Naive thymus-derived CD8-positive, alpha-beta T cell (primary cell): Measurements from ENCODE around the gene RBM18. TPM values are rescaled to one million over a fixed set of nuclear protein-coding genes. Genes with fewer than 3 reads are reported as not detected.
A peak's percentile ranks its signal among the peaks of the same experiment; 100 is the strongest.

Experiments used
- ATAC-seq, 2 donors: fragments of 150-1000 bp; cut with Tn5 transposase in 1 of 2; sonication (Bioruptor Pico), chemical (Tn5 transposase) in 1 of 2; 1 replicate in 1 of 2; 2 replicates in 1 of 2; pipeline ENCODE4 v1.10.0; 2021; ENCODE audit warnings: mild to moderate bottlenecking in 2 of 2, moderate library complexity in 2 of 2
- POLR2A ChIA-PET: fragments of 350-600 bp; sonication (Branson Sonifier 250); formaldehyde crosslinking; loops from one replicate; lab custom pipeline; 2021; ENCODE audit warnings: antibody characterized with exemption; lab: Charles Lee
- DNase-seq, 10 donors: peaks; one replicate each; pipeline versions ENCODE4 v3.0.0 to v3.0.0-alpha.2; 2020 to 2022
- H3K27ac Mint-ChIP-seq, 10 donors: one replicate each; pipeline ENCODE4 v1.8.0; 2020 to 2022; ENCODE audit warnings: mild to moderate bottlenecking in 10 of 10, mixed read lengths in 10 of 10, moderate library complexity in 4 of 10, inconsistent platforms in 1 of 10
- H3K27me3 Mint-ChIP-seq, 5 donors: one replicate each; pipeline ENCODE4 v1.8.0; 2021 to 2022; ENCODE audit warnings: mixed read lengths in 5 of 5
- H3K36me3 Mint-ChIP-seq, 3 donors: one replicate each; pipeline ENCODE4 v1.8.0; 2020 to 2022; ENCODE audit warnings: mixed read lengths in 3 of 3, mild to moderate bottlenecking in 2 of 3, inconsistent platforms in 1 of 3
- H3K4me1 Mint-ChIP-seq, 4 donors: one replicate each; pipeline ENCODE4 v1.8.0; 2021 to 2022; ENCODE audit warnings: mixed read lengths in 4 of 4
- H3K4me3 Mint-ChIP-seq, 10 donors: one replicate each; pipeline ENCODE4 v1.8.0; 2020 to 2022; ENCODE audit warnings: mild to moderate bottlenecking in 10 of 10, mixed read lengths in 10 of 10, moderate library complexity in 6 of 10, inconsistent platforms in 1 of 10
- H3K9me3 Mint-ChIP-seq, 9 donors: one replicate each; pipeline ENCODE4 v1.8.0; 2020 to 2022; ENCODE audit warnings: mixed read lengths in 9 of 9, mild to moderate bottlenecking in 3 of 9, inconsistent platforms in 1 of 9, moderate library complexity in 1 of 9
- polyA plus RNA-seq, 3 donors: library from polyadenylated mRNA; unstranded; fragments of 300-500 nt; fragmentation: Illumina TruSeq; gene quantifications; one replicate each; pipeline ENCODE4 v1.2.3, GENCODE V29; 2021
- total RNA-seq, 8 experiments: library from RNA in 2 of 8; stranded (reverse) in 2 of 8; gene quantifications; one replicate each; pipeline ENCODE4 v1.2.3 and lab custom pipeline; 2021 to 2026

Gene RBM18
- total and polyA plus RNA-seq, 5 experiments from 2014 or later = 15.1 to 19.8 (median 16.5) TPM

GRCh38 chr9:122226758-122227574, 37.7 kb downstream of the RBM18 start:
- DNase-seq (no peak), ATAC-seq (no peak)
- H3K36me3 Mint-ChIP-seq = no peaks in the 10 kb centered on the region
- peak overlapping the region in 5 of 10 donors; percentile 31 to 61 (median 45) for H3K4me3 Mint-ChIP-seq
- no peak overlapping the region for H3K27ac Mint-ChIP-seq
- H3K27me3 Mint-ChIP-seq = peaks cover 26 to 56% (median 44%) of the 10 kb centered on the region in 5 donors
- peaks cover 2 to 9% (median 8%) of the 10 kb centered on the region in 4 donors for H3K4me1 Mint-ChIP-seq
- no peaks in the 10 kb centered on the region for H3K9me3 Mint-ChIP-seq
- POLR2A ChIA-PET = no interaction called here

DNA sequence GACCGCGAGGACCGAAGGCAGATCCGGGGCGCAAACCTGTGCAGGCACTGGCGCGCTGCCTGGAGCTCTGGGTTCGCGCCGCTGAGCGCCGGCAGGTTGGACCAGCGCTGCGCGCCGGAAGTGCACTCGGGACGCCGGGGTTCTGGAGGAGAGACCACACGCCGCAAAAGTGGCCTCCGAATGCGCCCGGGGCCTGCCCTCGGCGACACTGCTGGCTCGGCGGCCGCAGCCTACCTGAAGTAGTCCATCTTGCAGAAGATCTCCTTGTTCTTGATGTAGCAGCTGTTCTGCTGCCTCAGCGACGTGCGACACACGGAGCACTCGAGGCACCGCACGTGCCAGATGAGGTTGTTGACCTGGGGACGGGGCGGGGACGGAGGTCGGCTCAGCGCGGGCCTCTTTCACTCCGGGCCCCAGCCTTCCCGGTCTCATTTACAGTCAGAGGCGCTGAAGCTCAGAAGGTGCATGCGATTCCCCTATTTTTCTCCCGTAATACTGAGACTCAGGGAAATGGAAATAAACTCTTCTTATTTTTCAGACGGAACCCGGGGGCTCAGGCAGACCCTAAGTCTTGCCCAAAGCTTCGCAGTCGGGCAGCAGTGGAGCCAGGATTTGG, 38.4 kb downstream of the RBM18 start:
- Mint-ChIP-seq H3K9me3 (no peaks in the 10 kb centered on the region), H3K36me3 (no peaks in the 10 kb centered on the region), H3K27ac (no peak overlapping the region), H3K27me3 (peaks cover 30 to 63% (median 51%) of the 10 kb centered on the region in 5 donors), H3K4me3 (peak overlapping the region in 4 of 10 donors; percentile 31 to 61 (median 42)), H3K4me1 (peaks cover 2 to 12% (median 8%) of the 10 kb centered on the region in 4 donors)
- no peak for ATAC-seq
- no peak for DNase-seq
- POLR2A ChIA-PET = no interaction called here

- no peak for DNase-seq
- Mint-ChIP-seq H3K27me3 (peaks cover 30 to 69% (median 53%) of the 10 kb centered on the region in 5 donors), H3K4me3 (peak overlapping the region in 3 of 10 donors; percentile 42 to 64 (median 46)), H3K27ac (no peak overlapping the region), H3K4me1 (peaks cover 2 to 16% (median 10%) of the 10 kb centered on the region in 4 donors), H3K9me3 (no peaks in the 10 kb centered on the region), H3K36me3 (no peaks in the 10 kb centered on the region)
- ATAC-seq = no peak
- POLR2A ChIA-PET = no interaction called here
Measured at GRCh38 chr9:122225312-122226141, 39.1 kb downstream of the RBM18 start.

GRCh38 chr9:122223435-122223834, 41.2 kb downstream of the RBM18 start:
- Mint-ChIP-seq H3K4me3 (no peak overlapping the region), H3K27me3 (peaks cover 34 to 89% (median 72%) of the 10 kb centered on the region in 5 donors), H3K36me3 (no peaks in the 10 kb centered on the region), H3K9me3 (peaks cover 0 to under 1% (median 0%) of the 10 kb centered on the region in 9 donors), H3K27ac (no peak overlapping the region), H3K4me1 (peaks cover 12 to 36% (median 30%) of the 10 kb centered on the region in 4 donors)
- ATAC-seq = no peak
- no peak for DNase-seq
- POLR2A ChIA-PET = no interaction called here

DNA sequence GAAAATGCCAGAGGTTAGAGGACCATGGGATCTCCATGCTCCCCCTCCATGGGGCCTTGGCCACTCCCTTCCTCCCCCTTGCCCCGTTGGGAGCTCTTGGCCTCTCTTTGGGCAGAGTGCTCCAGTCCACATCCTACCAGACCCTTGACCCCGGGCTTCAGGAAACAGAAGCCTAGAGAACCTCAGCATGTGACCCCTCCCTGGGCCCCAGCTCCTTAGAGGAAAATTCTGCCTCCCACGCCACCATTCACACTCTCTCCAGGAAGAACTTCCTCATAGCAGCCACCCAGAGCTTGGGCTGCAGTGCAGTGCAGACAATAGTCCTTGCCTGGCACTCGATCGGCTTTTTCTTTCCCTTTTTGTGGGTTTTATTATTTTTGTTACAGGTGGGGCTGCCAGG, 41.8 kb downstream of the RBM18 start:
- ATAC-seq = no peak
- Mint-ChIP-seq H3K36me3 (no peaks in the 10 kb centered on the region), H3K27ac (no peak overlapping the region), H3K4me1 (peaks cover 17 to 43% (median 36%) of the 10 kb centered on the region in 4 donors), H3K9me3 (peaks cover 0 to 3% (median 0%) of the 10 kb centered on the region in 9 donors), H3K4me3 (no peak overlapping the region), H3K27me3 (peaks cover 38 to 91% (median 78%) of the 10 kb centered on the region in 5 donors)
- POLR2A ChIA-PET = no interaction called here
- no peak for DNase-seq

GRCh38 chr9:122221183-122221811, 43.3 kb downstream of the RBM18 start:
- ATAC-seq = no peak
- Mint-ChIP-seq H3K36me3 (no peaks in the 10 kb centered on the region), H3K4me1 (peaks cover 17 to 43% (median 31%) of the 10 kb centered on the region in 4 donors), H3K27ac (no peak overlapping the region), H3K27me3 (peaks cover 36 to 94% (median 74%) of the 10 kb centered on the region in 5 donors), H3K4me3 (no peak overlapping the region), H3K9me3 (peaks cover 0 to 3% (median 0%) of the 10 kb centered on the region in 9 donors)
- POLR2A ChIA-PET = no interaction called here
- DNase-seq = no peak

- ATAC-seq (no peak), DNase-seq (no peak)
- Mint-ChIP-seq H3K4me1 (peaks cover 17 to 43% (median 30%) of the 10 kb centered on the region in 4 donors), H3K36me3 (no peaks in the 10 kb centered on the region), H3K9me3 (peaks cover 0 to 3% (median 0%) of the 10 kb centered on the region in 9 donors), H3K27ac (no peak overlapping the region), H3K27me3 (peaks cover 35 to 96% (median 78%) of the 10 kb centered on the region in 5 donors), H3K4me3 (peak overlapping the region in 2 of 10 donors; percentile 77 to 79)
- POLR2A ChIA-PET = no interaction called here
Measured at GRCh38 chr9:122220673-122221182, 43.9 kb downstream of the RBM18 start.

- DNase-seq (no peak), ATAC-seq (peak in 1 of 2 donors; percentile 24)
- H3K36me3 Mint-ChIP-seq = no peaks in the 10 kb centered on the region
- peak overlapping the region in 8 of 10 donors; percentile 24 to 86 (median 76) for H3K4me3 Mint-ChIP-seq
- H3K27me3 Mint-ChIP-seq = peaks cover 37 to 95% (median 80%) of the 10 kb centered on the region in 5 donors
- POLR2A ChIA-PET = no interaction called here
- no peak overlapping the region for H3K27ac Mint-ChIP-seq
- H3K9me3 Mint-ChIP-seq = peaks cover 0 to 3% (median 0%) of the 10 kb centered on the region in 9 donors
- H3K4me1 Mint-ChIP-seq = peaks cover 17 to 43% (median 30%) of the 10 kb centered on the region in 4 donors
Measured at GRCh38 chr9:122219856-122220672, 44.6 kb downstream of the RBM18 start.

GRCh38 chr9:122218935-122219855, 45.4 kb downstream of the RBM18 start:
- no peak for DNase-seq
- no peak overlapping the region for H3K27ac Mint-ChIP-seq
- H3K4me1 Mint-ChIP-seq = peaks cover 17 to 43% (median 34%) of the 10 kb centered on the region in 4 donors
- no peaks in the 10 kb centered on the region for H3K36me3 Mint-ChIP-seq
- H3K27me3 Mint-ChIP-seq = peaks cover 37 to 95% (median 79%) of the 10 kb centered on the region in 5 donors
- peak; percentile 40 to 55 for ATAC-seq
- POLR2A ChIA-PET = no interaction called here
- peaks cover 0 to 3% (median 0%) of the 10 kb centered on the region in 9 donors for H3K9me3 Mint-ChIP-seq
- peak overlapping the region; percentile 36 to 86 (median 78) for H3K4me3 Mint-ChIP-seq

GRCh38 chr9:122218071-122218934, 46.3 kb downstream of the RBM18 start:
- Mint-ChIP-seq H3K27ac (no peak overlapping the region), H3K4me3 (peak overlapping the region in 9 of 10 donors; percentile 12 to 86 (median 77)), H3K36me3 (no peaks in the 10 kb centered on the region), H3K9me3 (peaks cover 0 to 4% (median 0%) of the 10 kb centered on the region in 9 donors), H3K27me3 (peaks cover 32 to 93% (median 77%) of the 10 kb centered on the region in 5 donors), H3K4me1 (peaks cover 17 to 47% (median 37%) of the 10 kb centered on the region in 4 donors)
- ATAC-seq (no peak), DNase-seq (no peak)
- POLR2A ChIA-PET = no interaction called here
